Measurements from ENCODE around the gene GAL3ST2. TPM values are rescaled to one million over a fixed set of nuclear protein-coding genes. Genes with fewer than 3 reads are reported as not detected.

GAL3ST2 gene
- total and polyA plus RNA-seq, 12 donors, result 0.16 to 1.8 (median 0.61) TPM; not detected in 4

- Histone ChIP-seq H3K9me3 (replicated peaks in 1 of 3) (no peaks in the 10 kb centered on the region), H3K4me1 (replicated peaks in 1 of 2) (no peaks in the 10 kb centered on the region), H3K36me3 (replicated peaks in 1 of 2) (no peaks in the 10 kb centered on the region), H3K27ac (no peak overlapping the region), H3K4me3 (no peak overlapping the region), H3K27me3 (no peaks in the 10 kb centered on the region)
- no peak for TF ChIP-seq POLR2A (IDR thresholded peaks at IDR 0.05)
- TF ChIP-seq CTCF (IDR thresholded peaks at IDR 0.05), result no peak
- intact Hi-C loops (cut with DNase I), result no loop called here
- peak in 2 of 7 donors; percentile 3 to 6 for DNase-seq
- 85 to 90% (median 88%) methylated on average over 18 of the region's 18 CpGs for WGBS, 4 donors
These were observed 14.2 kb upstream of the GAL3ST2 start for GRCh38 chr2:241762321-241762932.

GRCh38 chr2:241762933-241763369 lies 13.7 kb upstream of the GAL3ST2 start:
- Histone ChIP-seq H3K27ac (no peak overlapping the region), H3K4me1 (replicated peaks in 1 of 2) (no peaks in the 10 kb centered on the region), H3K9me3 (replicated peaks in 1 of 3) (no peaks in the 10 kb centered on the region), H3K36me3 (replicated peaks in 1 of 2) (no peaks in the 10 kb centered on the region), H3K27me3 (no peaks in the 10 kb centered on the region), H3K4me3 (no peak overlapping the region)
- TF ChIP-seq CTCF (IDR thresholded peaks at IDR 0.05) (no peak), POLR2A (IDR thresholded peaks at IDR 0.05) (no peak)
- peak in 2 of 7 donors; percentile 14 to 15 for DNase-seq
- 85 to 93% (median 90%) methylated on average over 13 of the region's 13 CpGs for WGBS, 4 donors
- intact Hi-C loops (cut with DNase I), result no loop called here

GRCh38 chr2:241763551-241764274 lies 12.9 kb upstream of the GAL3ST2 start:
- Histone ChIP-seq H3K36me3 (replicated peaks in 1 of 2) (no peaks in the 10 kb centered on the region), H3K4me3 (no peak overlapping the region), H3K27ac (no peak overlapping the region), H3K27me3 (no peaks in the 10 kb centered on the region), H3K9me3 (replicated peaks in 1 of 3) (no peaks in the 10 kb centered on the region), H3K4me1 (replicated peaks in 1 of 2) (no peaks in the 10 kb centered on the region)
- intact Hi-C loops (cut with DNase I), result no loop called here
- 74 to 89% (median 81%) methylated on average over 15 to 20 of the region's 20 CpGs for WGBS, 4 donors
- no peak for TF ChIP-seq CTCF (IDR thresholded peaks at IDR 0.05)
- no peak for TF ChIP-seq POLR2A (IDR thresholded peaks at IDR 0.05)
- DNase-seq, result no peak

GRCh38 chr2:241764275-241765241 lies 12.1 kb upstream of the GAL3ST2 start:
- no peaks in the 10 kb centered on the region for H3K27me3 ChIP-seq
- no peaks in the 10 kb centered on the region for H3K9me3 ChIP-seq (replicated peaks in 1 of 3)
- H3K27ac ChIP-seq, result no peak overlapping the region
- H3K4me3 ChIP-seq, result no peak overlapping the region
- no peaks in the 10 kb centered on the region for H3K4me1 ChIP-seq (replicated peaks in 1 of 2)
- peak in 3 of 7 donors; percentile 0 to 46 (median 18) for DNase-seq
- H3K36me3 ChIP-seq (replicated peaks in 1 of 2), result no peaks in the 10 kb centered on the region
- no peak for TF ChIP-seq CTCF (IDR thresholded peaks at IDR 0.05)
- TF ChIP-seq POLR2A (IDR thresholded peaks at IDR 0.05), result no peak
- WGBS, 4 donors, result 84 to 92% (median 90%) methylated on average over 11 to 27 of the region's 27 CpGs
- intact Hi-C loops (cut with DNase I), result no loop called here

Measured in adrenal gland (tissue), 12 donors.